Neural progenitor cell (in vitro differentiated cells): ENCODE data around the gene NTM. TPM values are rescaled to one million over a fixed set of nuclear protein-coding genes. Genes with fewer than 3 reads are reported as not detected.

Source experiments
- DNase-seq: peaks from one replicate; pipeline ENCODE4 v3.0.0-alpha.2; 2016; ENCODE audit warnings: low spot score
- H2AFZ ChIP-seq: fragments of 200-600 bp; sonication (generic); replicated peaks from 2 replicates; pipeline ENCODE4 v1.6.1; 2016; ENCODE audit warnings: antibody characterized with exemption
- H3F3A ChIP-seq: fragments of 200-600 bp; sonication (generic); 2 replicates; pipeline ENCODE4 v1.6.1; 2016; ENCODE audit warnings: antibody characterized with exemption, low read depth
- H3K27ac ChIP-seq: fragments of 200-600 bp; sonication (generic); 2 replicates; pipeline ENCODE4 v1.5.1; 2016; ENCODE audit warnings: mild to moderate bottlenecking
- H3K27me3 ChIP-seq: fragments of 200-600 bp; sonication (generic); 2 replicates; pipeline ENCODE4 v1.6.1; 2016; ENCODE audit warnings: mild to moderate bottlenecking, moderate library complexity
- H3K36me3 ChIP-seq: fragments of 200-600 bp; sonication (generic); 2 replicates; pipeline ENCODE4 v1.5.1; 2016
- H3K4me1 ChIP-seq: fragments of 200-600 bp; sonication (generic); 2 replicates; pipeline ENCODE4 v1.6.1; 2016; ENCODE audit warnings: mixed run types
- H3K4me2 ChIP-seq: fragments of 200-600 bp; sonication (generic); 2 replicates; pipeline ENCODE4 v1.6.1; 2016
- H3K4me3 ChIP-seq: fragments of 200-600 bp; sonication (generic); 2 replicates; pipeline ENCODE4 v1.5.1; 2016
- H3K79me2 ChIP-seq: fragments of 200-600 bp; sonication (generic); 2 replicates; pipeline ENCODE4 v1.6.1; 2016; ENCODE audit warnings: low read depth
- H3K9ac ChIP-seq: fragments of 200-600 bp; sonication (generic); 2 replicates; pipeline ENCODE4 v1.6.1; 2016
- H3K9me3 ChIP-seq: fragments of 200-600 bp; sonication (generic); 2 replicates; pipeline ENCODE4 v1.5.1; 2016; ENCODE audit warnings: low read depth
- H4K20me1 ChIP-seq: fragments of 200-600 bp; sonication (generic); 2 replicates; pipeline ENCODE4 v1.6.1; 2016; ENCODE audit warnings: low read depth
- H3K27ac Mint-ChIP-seq: 3 replicates; pipeline ENCODE4 v1.8.0; 2021; ENCODE audit warnings: mixed read lengths
- H3K27me3 Mint-ChIP-seq: 2 replicates; pipeline ENCODE4 v1.8.0; 2022; ENCODE audit warnings: low read depth, mild to moderate bottlenecking, inconsistent platforms, moderate library complexity, mixed read lengths; ENCODE audit not compliant: insufficient read depth
- H3K36me3 Mint-ChIP-seq: 3 replicates; pipeline ENCODE4 v1.8.0; 2021; ENCODE audit warnings: mixed read lengths
- H3K4me1 Mint-ChIP-seq: 3 replicates; pipeline ENCODE4 v1.8.0; 2021; ENCODE audit warnings: mixed read lengths
- H3K4me3 Mint-ChIP-seq: 3 replicates; pipeline ENCODE4 v1.8.0; 2021; ENCODE audit warnings: mild to moderate bottlenecking, moderate library complexity, mixed read lengths
- H3K9me3 Mint-ChIP-seq: 3 replicates; pipeline ENCODE4 v1.8.0; 2020; ENCODE audit warnings: mixed read lengths
- EZH2 ChIP-seq: fragments of 200-600 bp; sonication (generic); IDR thresholded peaks from 2 replicates; pipeline ENCODE4 v1.6.1; 2017; ENCODE audit warnings: antibody characterized with exemption, mild to moderate bottlenecking, moderate library complexity
- EZH2phosphoT487 ChIP-seq: fragments of 200-600 bp; sonication (generic); IDR thresholded peaks from 2 replicates; pipeline ENCODE4 v1.6.1; 2017; ENCODE audit warnings: antibody characterized with exemption
- total RNA-seq: library from RNA; depleted of rRNA; stranded (reverse); fragments of >200 nt; gene quantifications from 2 replicates; pipeline ENCODE4 v1.2.3, GENCODE V29; 2015; ENCODE audit warnings: low replicate concordance
- TF ChIP-seq, protein P1 (sequence below): fragments of 200-600 bp; sonication (generic); IDR thresholded peaks from 2 replicates; pipeline ENCODE4 v1.5.1; 2017; ENCODE audit warnings: antibody characterized with exemption, mild to moderate bottlenecking

NTM gene
- total RNA-seq, 1 donor from 2014 or later, result 4.3 TPM

DNA sequence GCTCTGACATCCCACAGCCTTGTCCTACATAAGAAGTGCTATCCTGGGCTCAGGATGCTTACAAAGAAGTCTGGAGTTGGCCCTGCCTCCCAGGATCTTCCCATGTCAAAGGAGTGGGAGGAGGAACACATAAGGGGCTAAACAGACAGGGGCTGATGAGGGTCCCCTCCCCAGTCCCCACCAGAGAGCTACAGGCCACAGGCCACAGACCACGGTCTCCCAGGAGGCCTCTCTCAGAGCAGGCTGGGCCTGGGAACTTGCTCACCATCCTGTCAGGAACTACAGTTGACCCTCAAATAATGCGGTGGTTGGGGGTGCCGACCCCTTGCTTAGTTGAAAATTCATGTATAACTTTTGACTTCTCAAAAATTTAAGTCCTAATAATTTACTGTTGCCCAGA, 315.5 kb downstream of the NTM start:
- H3K27ac ChIP-seq, result no peak overlapping the region
- H3K4me2 ChIP-seq, result no peak overlapping the region
- peaks cover 22% of the 10 kb centered on the region for H3K27me3 Mint-ChIP-seq
- no peaks in the 10 kb centered on the region for H3K9me3 ChIP-seq
- no peak overlapping the region for H3K4me3 ChIP-seq
- H4K20me1 ChIP-seq, result no peaks in the 10 kb centered on the region
- H3K9me3 Mint-ChIP-seq, result no peaks in the 10 kb centered on the region
- H3K4me1 Mint-ChIP-seq, result peaks cover 13% of the 10 kb centered on the region
- no peak overlapping the region for H3K27ac Mint-ChIP-seq
- DNase-seq, result no peak
- no peaks in the 10 kb centered on the region for H3K36me3 ChIP-seq
- H3K36me3 Mint-ChIP-seq, result no peaks in the 10 kb centered on the region
- no peak overlapping the region for H3K4me3 Mint-ChIP-seq
- no peaks in the 10 kb centered on the region for H3K79me2 ChIP-seq
- peaks cover 13% of the 10 kb centered on the region for H3K4me1 ChIP-seq
- TF ChIP-seq, protein P1, sequence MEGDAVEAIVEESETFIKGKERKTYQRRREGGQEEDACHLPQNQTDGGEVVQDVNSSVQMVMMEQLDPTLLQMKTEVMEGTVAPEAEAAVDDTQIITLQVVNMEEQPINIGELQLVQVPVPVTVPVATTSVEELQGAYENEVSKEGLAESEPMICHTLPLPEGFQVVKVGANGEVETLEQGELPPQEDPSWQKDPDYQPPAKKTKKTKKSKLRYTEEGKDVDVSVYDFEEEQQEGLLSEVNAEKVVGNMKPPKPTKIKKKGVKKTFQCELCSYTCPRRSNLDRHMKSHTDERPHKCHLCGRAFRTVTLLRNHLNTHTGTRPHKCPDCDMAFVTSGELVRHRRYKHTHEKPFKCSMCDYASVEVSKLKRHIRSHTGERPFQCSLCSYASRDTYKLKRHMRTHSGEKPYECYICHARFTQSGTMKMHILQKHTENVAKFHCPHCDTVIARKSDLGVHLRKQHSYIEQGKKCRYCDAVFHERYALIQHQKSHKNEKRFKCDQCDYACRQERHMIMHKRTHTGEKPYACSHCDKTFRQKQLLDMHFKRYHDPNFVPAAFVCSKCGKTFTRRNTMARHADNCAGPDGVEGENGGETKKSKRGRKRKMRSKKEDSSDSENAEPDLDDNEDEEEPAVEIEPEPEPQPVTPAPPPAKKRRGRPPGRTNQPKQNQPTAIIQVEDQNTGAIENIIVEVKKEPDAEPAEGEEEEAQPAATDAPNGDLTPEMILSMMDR, result no peak
- TF ChIP-seq EZH2phosphoT487, result no peak
- TF ChIP-seq EZH2, result no peak
- H3K9ac ChIP-seq, result no peak overlapping the region
- no peak overlapping the region for H2AFZ ChIP-seq
- peaks cover 7% of the 10 kb centered on the region for H3K27me3 ChIP-seq
- H3F3A ChIP-seq, result no peaks in the 10 kb centered on the region

DNA sequence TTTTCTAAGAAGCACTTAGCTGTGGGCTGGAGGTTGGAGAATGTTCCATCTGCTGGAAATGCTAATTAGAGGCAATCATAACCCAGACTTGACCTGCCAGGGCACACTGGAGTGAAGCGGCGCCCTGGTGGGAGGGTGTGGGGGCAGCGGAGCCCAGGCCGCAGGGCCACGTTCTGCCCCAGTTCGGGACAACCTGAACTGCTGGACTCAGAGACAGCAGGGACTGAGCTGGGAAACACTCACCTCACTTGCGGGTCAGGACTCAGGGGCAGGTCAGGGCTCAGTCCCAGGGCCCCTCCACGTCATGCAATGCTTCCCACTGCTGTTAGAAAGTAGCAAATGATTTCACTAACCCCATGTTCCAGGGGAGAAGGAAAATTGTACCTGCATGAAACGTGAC, 316.4 kb downstream of the NTM start:
- H2AFZ ChIP-seq, result no peak overlapping the region
- H3K27ac ChIP-seq, result no peak overlapping the region
- H4K20me1 ChIP-seq, result no peaks in the 10 kb centered on the region
- no peaks in the 10 kb centered on the region for H3K36me3 ChIP-seq
- H3K27me3 ChIP-seq, result peaks cover 14% of the 10 kb centered on the region
- peaks cover 13% of the 10 kb centered on the region for H3K4me1 ChIP-seq
- H3K27ac Mint-ChIP-seq, result no peak overlapping the region
- H3K9ac ChIP-seq, result no peak overlapping the region
- no peaks in the 10 kb centered on the region for H3K36me3 Mint-ChIP-seq
- no peak for DNase-seq
- H3F3A ChIP-seq, result no peaks in the 10 kb centered on the region
- H3K4me3 Mint-ChIP-seq, result no peak overlapping the region
- no peaks in the 10 kb centered on the region for H3K9me3 ChIP-seq
- H3K4me1 Mint-ChIP-seq, result peaks cover 13% of the 10 kb centered on the region
- H3K9me3 Mint-ChIP-seq, result no peaks in the 10 kb centered on the region
- TF ChIP-seq, protein P1, result no peak
- TF ChIP-seq EZH2phosphoT487 (no peak), EZH2 (no peak)
- no peak overlapping the region for H3K4me2 ChIP-seq
- H3K4me3 ChIP-seq, result no peak overlapping the region
- no peaks in the 10 kb centered on the region for H3K79me2 ChIP-seq
- H3K27me3 Mint-ChIP-seq, result peaks cover 22% of the 10 kb centered on the region

DNA sequence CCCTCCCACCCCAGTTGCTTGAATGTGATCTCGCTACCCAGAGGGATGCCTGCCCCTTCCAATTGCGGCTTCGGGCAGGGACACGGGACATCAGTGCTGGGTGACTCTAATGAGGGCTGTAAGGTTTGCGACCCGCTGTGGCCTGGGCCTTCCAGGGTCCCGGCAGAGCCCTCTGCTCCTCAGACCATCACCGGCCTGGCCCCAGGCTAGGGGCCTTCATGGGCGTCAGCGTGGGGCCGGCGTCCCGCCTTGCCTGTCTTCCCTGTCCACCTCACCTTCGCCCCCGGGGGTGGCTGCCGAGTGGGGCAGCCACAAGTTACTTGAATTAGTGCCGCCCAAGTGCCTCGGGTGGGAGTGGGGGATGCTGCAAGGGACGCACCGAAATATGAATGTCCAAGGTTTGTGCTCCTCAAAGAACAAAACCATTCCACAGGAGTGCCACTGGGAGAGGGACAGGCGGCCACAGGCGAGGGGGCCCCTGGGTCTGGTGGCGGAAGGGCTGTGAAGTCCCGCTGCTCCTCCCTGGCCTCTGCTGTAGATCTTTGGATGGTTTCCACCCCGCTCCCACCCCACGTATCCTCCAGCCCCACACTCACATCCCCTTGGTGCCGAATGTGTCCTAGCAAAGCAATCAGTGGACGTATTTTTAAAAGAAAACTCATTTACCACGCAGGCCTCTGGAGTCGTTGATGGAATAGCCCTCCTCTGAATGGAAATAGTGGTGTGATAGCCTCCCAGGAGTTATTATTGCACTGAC, 317.1 kb downstream of the NTM start:
- peaks cover 13% of the 10 kb centered on the region for H3K4me1 ChIP-seq
- H3K4me3 ChIP-seq, result no peak overlapping the region
- H3K9me3 ChIP-seq, result no peaks in the 10 kb centered on the region
- Mint-ChIP-seq H3K27ac (no peak overlapping the region), H3K9me3 (no peaks in the 10 kb centered on the region), H3K27me3 (peaks cover 22% of the 10 kb centered on the region), H3K4me3 (no peak overlapping the region), H3K4me1 (peaks cover 13% of the 10 kb centered on the region), H3K36me3 (no peaks in the 10 kb centered on the region)
- no peak overlapping the region for H2AFZ ChIP-seq
- no peaks in the 10 kb centered on the region for H4K20me1 ChIP-seq
- H3K79me2 ChIP-seq, result no peaks in the 10 kb centered on the region
- no peaks in the 10 kb centered on the region for H3F3A ChIP-seq
- no peak for TF ChIP-seq EZH2
- TF ChIP-seq, protein P1, result no peak
- no peak for TF ChIP-seq EZH2phosphoT487
- H3K36me3 ChIP-seq, result no peaks in the 10 kb centered on the region
- H3K27ac ChIP-seq, result no peak overlapping the region
- peaks cover 21% of the 10 kb centered on the region for H3K27me3 ChIP-seq
- H3K9ac ChIP-seq, result no peak overlapping the region
- no peak for DNase-seq
- no peak overlapping the region for H3K4me2 ChIP-seq
